Neuron (in vitro differentiated cells): ENCODE data around the gene XXYLT1.

Experiments
- H2AFZ ChIP-seq: one replicate; pipeline ENCODE4 v1.6.1; 2013; ENCODE audit warnings: low read depth, mild to moderate bottlenecking, inconsistent platforms, low read length, moderate library complexity
- H3K27me3 ChIP-seq: one replicate; pipeline ENCODE4 v1.6.1; 2013; ENCODE audit warnings: low read length; ENCODE audit not compliant: insufficient read depth
- H3K36me3 ChIP-seq: one replicate; pipeline ENCODE4 v1.6.1; 2013; ENCODE audit warnings: low read length; ENCODE audit not compliant: insufficient read depth
- H3K4me1 ChIP-seq: one replicate; pipeline ENCODE4 v1.6.1; 2013; ENCODE audit warnings: low read length; ENCODE audit not compliant: insufficient read depth
- H3K4me3 ChIP-seq: 2 replicates; pipeline ENCODE4 v1.5.1; 2013; ENCODE audit warnings: mild to moderate bottlenecking, low read length, moderate library complexity
- H3K9me3 ChIP-seq: one replicate; pipeline ENCODE4 v1.6.1; 2013; ENCODE audit warnings: low read length

Gene XXYLT1

DNA sequence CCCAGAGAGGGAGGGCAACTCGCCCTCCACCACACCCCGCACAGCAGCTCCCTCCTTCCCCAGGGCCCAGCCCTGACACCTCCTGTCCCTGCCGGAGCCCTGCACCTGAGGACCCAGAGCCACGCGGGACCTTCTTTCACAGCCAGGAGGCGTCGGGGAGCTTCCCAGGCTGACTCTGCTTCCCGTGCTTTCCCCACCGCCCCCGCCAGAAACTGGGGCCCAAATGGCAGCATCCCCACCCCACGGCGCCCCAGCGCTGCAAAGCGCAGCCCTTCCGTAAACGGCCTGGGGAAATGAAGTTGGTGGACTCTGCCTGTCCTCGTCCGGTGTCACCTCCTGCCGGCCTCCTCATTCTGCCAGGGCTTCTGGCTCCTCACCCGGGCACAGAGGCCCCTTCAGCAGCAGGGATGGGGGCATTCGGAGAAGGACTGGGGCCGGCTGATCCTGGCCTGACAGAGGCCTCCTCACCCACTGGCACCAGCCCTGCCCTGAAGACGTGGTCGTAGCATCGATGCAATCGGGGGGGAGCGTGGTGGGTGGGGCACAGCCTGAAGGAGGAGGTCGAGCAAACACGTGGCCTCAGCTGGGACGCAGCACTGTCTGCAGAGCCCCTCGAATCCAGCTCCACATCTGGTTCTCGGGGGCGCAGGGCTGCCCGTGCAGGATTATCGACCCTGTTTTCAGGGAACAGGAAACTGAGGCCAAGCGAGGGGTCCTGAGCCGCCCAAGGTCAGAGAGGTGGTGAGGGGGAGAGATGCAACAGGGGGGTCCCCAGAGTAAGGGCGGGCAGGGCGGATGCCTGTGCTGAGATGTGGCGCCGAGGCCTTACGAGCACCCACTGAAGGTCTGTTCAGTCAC lies 235.4 kb downstream of the XXYLT1 start:
- no peaks in the 10 kb centered on the region for H3K9me3 ChIP-seq
- no peak overlapping the region for H3K4me3 ChIP-seq
- no peaks in the 10 kb centered on the region for H3K36me3 ChIP-seq
- no peak overlapping the region for H2AFZ ChIP-seq
- no peaks in the 10 kb centered on the region for H3K4me1 ChIP-seq
- H3K27me3 ChIP-seq, result peaks cover 12% of the 10 kb centered on the region

- H3K36me3 ChIP-seq, result no peaks in the 10 kb centered on the region
- peaks cover 9% of the 10 kb centered on the region for H3K27me3 ChIP-seq
- no peak overlapping the region for H3K4me3 ChIP-seq
- no peaks in the 10 kb centered on the region for H3K4me1 ChIP-seq
- no peaks in the 10 kb centered on the region for H3K9me3 ChIP-seq
- no peak overlapping the region for H2AFZ ChIP-seq
Observed at GRCh38 chr3:195034541-195034940, 236.4 kb downstream of the XXYLT1 start.

- Histone ChIP-seq H3K9me3 (no peaks in the 10 kb centered on the region), H3K4me1 (no peaks in the 10 kb centered on the region), H3K36me3 (no peaks in the 10 kb centered on the region), H3K27me3 (peaks cover 9% of the 10 kb centered on the region), H3K4me3 (no peak overlapping the region), H2AFZ (no peak overlapping the region)
Observed at GRCh38 chr3:195034101-195034500, 236.9 kb downstream of the XXYLT1 start.

DNA sequence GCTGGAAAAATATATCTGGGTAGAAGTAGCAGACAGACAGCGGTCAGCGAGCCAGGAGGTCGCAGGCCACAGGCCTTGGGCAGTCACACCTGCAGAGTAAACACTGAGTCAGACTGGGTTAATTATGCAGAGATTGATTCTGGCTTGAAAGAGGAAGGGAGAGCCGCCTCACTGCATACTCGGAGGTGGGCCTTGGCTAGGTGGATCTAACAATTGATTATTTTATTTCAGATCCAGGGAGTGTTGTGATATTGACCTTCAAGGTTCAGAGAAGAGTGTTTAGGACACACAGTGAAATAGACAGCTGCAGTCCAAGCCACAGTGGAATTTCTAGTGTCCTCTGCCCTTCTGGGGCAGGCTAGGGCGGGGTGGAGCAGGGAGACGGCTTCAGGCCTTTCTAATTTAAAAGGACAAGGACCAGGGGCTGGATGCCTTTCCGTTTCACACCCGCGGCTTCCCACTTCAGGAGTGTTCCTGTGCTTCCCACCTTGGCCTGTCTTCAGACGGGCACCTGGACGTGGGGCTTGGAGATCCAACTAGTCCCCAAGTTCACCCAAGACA lies 237.3 kb downstream of the XXYLT1 start:
- no peaks in the 10 kb centered on the region for H3K4me1 ChIP-seq
- no peaks in the 10 kb centered on the region for H3K9me3 ChIP-seq
- no peak overlapping the region for H3K4me3 ChIP-seq
- H3K36me3 ChIP-seq, result no peaks in the 10 kb centered on the region
- H3K27me3 ChIP-seq, result peaks cover 9% of the 10 kb centered on the region
- no peak overlapping the region for H2AFZ ChIP-seq

DNA sequence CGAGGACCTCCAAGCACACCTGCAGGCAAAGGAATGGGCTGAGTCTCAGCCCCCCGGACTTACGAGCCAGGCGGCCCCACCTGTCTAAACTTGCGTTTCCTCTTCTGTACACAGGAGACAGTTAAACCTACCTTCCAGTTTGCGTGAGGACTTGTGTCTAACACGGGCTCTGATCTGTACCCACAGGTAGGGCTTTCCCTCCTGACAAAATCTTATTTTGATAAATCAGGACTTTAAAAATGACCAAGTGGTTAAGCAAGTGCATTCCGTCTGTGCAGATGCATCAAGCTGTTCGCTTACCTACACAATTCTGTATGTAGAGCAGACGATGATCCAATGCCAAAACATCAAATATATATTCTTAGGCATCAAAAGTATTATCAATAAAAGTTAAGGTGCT lies 238.0 kb downstream of the XXYLT1 start:
- H3K4me3 ChIP-seq, result no peak overlapping the region
- H3K9me3 ChIP-seq, result no peaks in the 10 kb centered on the region
- H2AFZ ChIP-seq, result no peak overlapping the region
- no peaks in the 10 kb centered on the region for H3K4me1 ChIP-seq
- peaks cover 9% of the 10 kb centered on the region for H3K27me3 ChIP-seq
- no peaks in the 10 kb centered on the region for H3K36me3 ChIP-seq

- no peaks in the 10 kb centered on the region for H3K9me3 ChIP-seq
- H3K4me1 ChIP-seq, result no peaks in the 10 kb centered on the region
- H2AFZ ChIP-seq, result no peak overlapping the region
- no peak overlapping the region for H3K4me3 ChIP-seq
- no peaks in the 10 kb centered on the region for H3K36me3 ChIP-seq
- H3K27me3 ChIP-seq, result peaks cover 9% of the 10 kb centered on the region
Observed at GRCh38 chr3:195032106-195032759, 238.7 kb downstream of the XXYLT1 start.

DNA sequence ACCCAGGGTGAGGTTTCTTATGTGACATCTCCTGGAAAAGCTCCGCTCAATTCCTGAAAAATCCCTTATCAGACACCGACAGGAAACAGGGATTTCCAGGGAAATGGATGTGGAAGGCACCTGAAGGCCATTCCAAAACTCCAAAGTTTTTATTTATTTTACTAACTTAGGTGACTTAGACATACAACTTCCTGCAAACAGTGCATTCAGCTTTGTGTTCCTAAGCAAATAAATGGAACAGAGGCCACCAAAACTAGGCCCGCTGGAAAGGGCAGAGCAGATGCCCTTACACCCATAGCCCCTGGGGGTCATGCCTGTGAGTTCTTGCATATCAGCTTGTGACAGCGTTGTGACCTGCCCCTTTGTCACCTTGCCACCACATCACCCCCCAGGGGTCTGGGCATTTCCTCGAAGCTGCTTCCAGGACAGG lies 239.4 kb downstream of the XXYLT1 start:
- Histone ChIP-seq H3K4me1 (no peaks in the 10 kb centered on the region), H2AFZ (no peak overlapping the region), H3K4me3 (no peak overlapping the region), H3K36me3 (no peaks in the 10 kb centered on the region), H3K9me3 (no peaks in the 10 kb centered on the region), H3K27me3 (peaks cover 9% of the 10 kb centered on the region)

GRCh38 chr3:195030791-195031321 lies 240.1 kb downstream of the XXYLT1 start:
- H3K27me3 ChIP-seq, result peaks cover 9% of the 10 kb centered on the region
- no peaks in the 10 kb centered on the region for H3K4me1 ChIP-seq
- no peak overlapping the region for H3K4me3 ChIP-seq
- H3K36me3 ChIP-seq, result no peaks in the 10 kb centered on the region
- H2AFZ ChIP-seq, result no peak overlapping the region
- no peaks in the 10 kb centered on the region for H3K9me3 ChIP-seq

- H3K36me3 ChIP-seq, result no peaks in the 10 kb centered on the region
- H3K9me3 ChIP-seq, result no peaks in the 10 kb centered on the region
- H3K4me3 ChIP-seq, result no peak overlapping the region
- no peaks in the 10 kb centered on the region for H3K4me1 ChIP-seq
- H3K27me3 ChIP-seq, result peaks cover 8% of the 10 kb centered on the region
- no peak overlapping the region for H2AFZ ChIP-seq
Observed at GRCh38 chr3:195028877-195029606, 241.9 kb downstream of the XXYLT1 start.

DNA sequence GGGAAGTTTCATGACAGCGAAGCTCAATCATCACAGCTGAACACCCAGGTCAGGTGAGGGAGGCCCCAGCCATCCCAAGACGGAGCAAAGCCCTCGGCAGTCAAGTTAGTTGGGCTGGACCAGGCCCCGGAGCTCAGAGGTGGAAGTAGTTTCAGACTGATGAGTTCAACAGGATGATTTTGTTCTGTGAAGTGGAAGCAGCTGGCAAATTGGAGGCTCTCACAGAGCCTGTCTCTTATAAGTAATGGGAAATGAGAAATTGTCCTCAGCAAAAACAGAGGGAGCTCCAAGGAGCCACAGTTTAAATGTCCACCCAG lies 245.1 kb downstream of the XXYLT1 start:
- Histone ChIP-seq H3K4me1 (no peaks in the 10 kb centered on the region), H3K27me3 (no peaks in the 10 kb centered on the region), H3K9me3 (no peaks in the 10 kb centered on the region), H2AFZ (no peak overlapping the region), H3K36me3 (no peaks in the 10 kb centered on the region), H3K4me3 (no peak overlapping the region)

GRCh38 chr3:195025056-195025883 lies 245.7 kb downstream of the XXYLT1 start:
- H3K9me3 ChIP-seq, result no peaks in the 10 kb centered on the region
- no peaks in the 10 kb centered on the region for H3K4me1 ChIP-seq
- H2AFZ ChIP-seq, result no peak overlapping the region
- H3K4me3 ChIP-seq, result no peak overlapping the region
- no peaks in the 10 kb centered on the region for H3K27me3 ChIP-seq
- H3K36me3 ChIP-seq, result no peaks in the 10 kb centered on the region

- Histone ChIP-seq H3K9me3 (no peaks in the 10 kb centered on the region), H3K4me1 (no peaks in the 10 kb centered on the region), H2AFZ (no peak overlapping the region), H3K36me3 (no peaks in the 10 kb centered on the region), H3K27me3 (no peaks in the 10 kb centered on the region), H3K4me3 (no peak overlapping the region)
Observed at GRCh38 chr3:195023989-195024388, 247.0 kb downstream of the XXYLT1 start.
